ENCODE results near the gene ETFA. TPM values are rescaled to one million over a fixed set of nuclear protein-coding genes. Genes with fewer than 3 reads are reported as not detected.

ETFA gene
- polyA plus RNA-seq = 83.7 and 135 TPM in 2 replicates

DNA sequence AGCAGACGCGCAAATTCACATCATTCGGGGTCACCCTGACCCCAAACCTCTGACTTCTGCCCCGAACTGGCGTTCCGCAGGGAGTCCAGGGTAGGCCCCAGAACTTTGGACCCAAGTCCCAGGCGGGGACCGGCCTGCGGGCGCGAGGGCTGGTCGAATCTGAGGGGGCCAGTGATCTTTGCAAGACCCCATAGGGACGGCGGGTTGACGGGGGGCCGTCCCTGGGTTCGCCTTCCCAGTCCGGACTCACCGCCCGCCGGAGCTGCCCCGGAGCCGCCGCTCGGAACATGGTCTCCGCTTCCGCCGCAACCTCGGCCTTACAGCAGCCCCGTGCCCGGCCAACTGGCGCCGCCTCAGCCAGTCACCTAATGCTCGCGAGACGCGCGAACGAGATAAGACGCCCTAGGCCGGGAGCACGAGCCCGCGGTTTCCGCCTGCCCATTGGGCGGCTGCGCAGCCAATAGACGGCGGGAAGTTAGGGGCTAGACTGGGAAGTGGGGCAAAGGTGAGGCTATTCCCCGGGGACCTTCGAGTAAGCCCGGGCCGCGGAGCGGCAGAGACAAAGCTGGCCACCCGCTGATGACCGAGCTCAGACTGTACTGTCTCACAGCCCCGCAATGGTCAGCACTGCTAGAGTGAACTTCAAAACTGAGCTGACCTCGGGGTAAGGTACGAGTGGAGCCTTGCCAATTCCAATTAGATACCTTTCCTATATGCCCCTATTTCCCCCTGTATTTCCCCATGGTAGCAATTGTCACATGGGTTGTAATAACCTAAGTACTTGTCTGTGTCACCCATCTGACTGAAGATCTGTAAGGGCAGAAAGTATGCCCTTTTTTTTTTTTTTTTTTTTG, at the start of gene ETFA:
TSS of gene ETFA (minus strand) at position 370 of the 854 bp plus-strand sequence. CDS start at position 289, 81 bp downstream.

DNA sequence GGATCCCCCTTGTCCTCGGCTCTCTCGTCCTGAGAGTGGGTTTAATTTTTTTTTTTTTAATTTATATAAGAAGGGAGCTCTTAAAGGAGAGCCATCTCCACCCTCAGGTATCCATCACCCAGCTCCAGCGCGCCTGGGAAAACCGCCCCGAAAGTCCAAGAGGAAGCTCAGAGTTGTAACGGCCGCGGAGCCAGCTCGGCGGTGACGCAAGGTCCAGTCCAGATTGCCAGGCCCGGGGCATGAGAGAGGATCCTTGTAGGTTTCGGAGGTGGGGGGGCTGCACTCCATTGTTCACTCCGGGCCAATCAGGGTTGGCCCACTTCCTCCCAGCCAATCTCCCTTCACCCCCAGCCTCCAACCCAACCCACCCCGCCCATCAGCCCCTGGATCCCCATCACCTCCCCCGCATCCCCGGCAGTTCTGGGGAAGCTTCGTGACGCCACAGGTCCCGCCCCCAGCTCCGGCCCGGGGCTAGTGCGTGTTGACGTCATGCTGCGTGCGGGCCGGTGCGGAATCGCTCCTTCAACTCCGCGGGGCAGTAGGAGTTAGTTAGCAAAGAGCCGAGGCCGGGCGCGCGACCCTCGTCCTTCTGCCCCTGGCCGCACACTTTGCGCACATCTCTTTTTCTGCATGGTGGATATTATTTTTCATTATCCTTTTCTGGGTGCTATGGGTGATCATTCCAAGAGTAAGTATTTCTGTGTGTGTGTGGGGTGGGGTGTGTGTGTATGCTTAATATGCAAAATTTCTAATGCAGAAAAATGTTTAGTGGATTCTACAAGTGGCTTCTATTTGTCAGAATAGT, 25.2 kb upstream of the ETFA start, which contains the start of gene ISL2:
TSS of gene ISL2 (plus strand) at position 520 of the 805 bp plus-strand sequence. CDS start at position 631, 111 bp downstream.

Other genes with a start within 250 kb of the ETFA start
- not detected in 2 replicates for gene ISL2, start 25.3 kb upstream of the ETFA start, polyA plus RNA-seq